HepG2 (cell line): ENCODE results near the gene SIRT1. TPM values are rescaled to one million over a fixed set of nuclear protein-coding genes. Genes with fewer than 3 reads are reported as not detected.

Experiments
- ATAD3A ChIP-seq: sonication (generic); formaldehyde crosslinking; IDR thresholded peaks from 2 replicates; pipeline ENCODE4 v1.4.0; 2020; ENCODE audit warnings: missing genetic modification reagents
- ATF4 ChIP-seq, 2 experiments: fragments of 450-650 bp in 1 of 2; sonication (generic) in 1 of 2; formaldehyde crosslinking; IDR thresholded peaks; 2 replicates each; pipeline versions ENCODE4 v1.5.0 to v1.8.0; 2020 to 2022; ENCODE audit warnings: mild to moderate bottlenecking in 1 of 2, missing genetic modification reagents in 1 of 2
- CEBPG ChIP-seq: IDR thresholded peaks from 2 replicates; pipeline ENCODE4 v1.6.1; 2016
- FOSL1 ChIP-seq: sonication (generic); formaldehyde crosslinking; IDR thresholded peaks from 2 replicates; pipeline ENCODE4 v1.9.0; 2021; ENCODE audit warnings: missing genetic modification reagents, borderline replicate concordance
- FOSL2 ChIP-seq: sonication (generic); formaldehyde crosslinking; IDR thresholded peaks from 2 replicates; pipeline ENCODE4 v1.4.0; 2020; ENCODE audit warnings: missing genetic modification reagents
- FOXJ3 ChIP-seq: sonication (generic); formaldehyde crosslinking; IDR thresholded peaks from 2 replicates; pipeline ENCODE4 v1.4.0; 2020; ENCODE audit warnings: missing genetic modification reagents, mild to moderate bottlenecking, borderline replicate concordance
- FUBP1 ChIP-seq: sonication (generic); formaldehyde crosslinking; IDR thresholded peaks from 2 replicates; pipeline ENCODE4 v1.5.1; 2020; ENCODE audit warnings: missing genetic modification reagents, mild to moderate bottlenecking, borderline replicate concordance
- KLF11 ChIP-seq: IDR thresholded peaks from 2 replicates; pipeline ENCODE4 v1.6.1; 2016; ENCODE audit warnings: missing compliant biosample characterization
- NR2F2 ChIP-seq: IDR thresholded peaks from 2 replicates; pipeline ENCODE4 v1.6.1; 2012; ENCODE audit warnings: low read depth, inconsistent platforms, borderline replicate concordance
- PAXIP1 ChIP-seq: sonication (generic); formaldehyde crosslinking; conservative IDR thresholded peaks from 2 replicates; pipeline ENCODE4 v1.4.0; 2020; ENCODE audit warnings: mild to moderate bottlenecking, missing genetic modification reagents, moderate library complexity
- PBX3 ChIP-seq: sonication (generic); formaldehyde crosslinking; IDR thresholded peaks from 2 replicates; pipeline ENCODE4 v1.8.1; 2023; ENCODE audit warnings: missing genetic modification reagents, inconsistent platforms, borderline replicate concordance
- RFX3 ChIP-seq: IDR thresholded peaks from 2 replicates; pipeline ENCODE4 v1.6.1; 2016; ENCODE audit warnings: missing biosample characterization, missing genetic modification reagents
- RORA ChIP-seq: sonication (generic); formaldehyde crosslinking; IDR thresholded peaks from 2 replicates; pipeline ENCODE4 v1.5.0; 2020; ENCODE audit warnings: mild to moderate bottlenecking, missing genetic modification reagents, moderate library complexity
- TBX2 ChIP-seq: sonication (generic); formaldehyde crosslinking; IDR thresholded peaks from 2 replicates; pipeline ENCODE4 v1.5.0; 2020; ENCODE audit warnings: missing genetic modification reagents, mild to moderate bottlenecking, borderline replicate concordance
- UBTF ChIP-seq: sonication (generic); formaldehyde crosslinking; IDR thresholded peaks from 2 replicates; pipeline ENCODE4 v1.4.0; 2020; ENCODE audit warnings: mild to moderate bottlenecking, missing genetic modification reagents
- ZBTB39 ChIP-seq: sonication (generic); formaldehyde crosslinking; IDR thresholded peaks from 2 replicates; pipeline ENCODE4 v1.5.0; 2020; ENCODE audit warnings: missing genetic modification reagents
- ZFAT ChIP-seq: sonication (generic); formaldehyde crosslinking; conservative IDR thresholded peaks from 2 replicates; pipeline ENCODE4 v1.8.1; 2023; ENCODE audit warnings: missing genetic modification reagents, inconsistent platforms
- polyA plus RNA-seq, 8 experiments: library from polyadenylated mRNA; depleted of rRNA in 3 of 8; stranded (reverse) in 7 of 8; unstranded in 1 of 8; fragments of >200 nt; fragmentation: Illumina TruSeq in 4 of 8; extraction: Trizol in 4 of 8; gene quantifications; 2 replicates each; pipeline versions ENCODE4 v1.2.1 to v1.2.3, GENCODE V29; 2011 to 2016; ENCODE audit warnings: low read depth in 4 of 8, missing spikeins in 1 of 8, mixed read lengths in 1 of 8; ENCODE audit not compliant: insufficient read depth in 1 of 8
- total RNA-seq, 5 experiments: library from RNA; depleted of rRNA; stranded (reverse); fragments of >200 nt; fragmentation: Illumina TruSeq; extraction: Trizol; gene quantifications; 2 replicates each; pipeline ENCODE4 v1.2.3, GENCODE V29; 2016; ENCODE audit warnings: low read depth in 1 of 5

Gene SIRT1
- total and polyA plus RNA-seq, 2 of the 13 experiments (the other 11 are each of a cell fraction or from before 2014, with no cell fraction given): 9.4 to 10.2 TPM

GRCh38 chr10:67849331-67850011 lies 35.0 kb upstream of the SIRT1 start (continued):
- TF ChIP-seq ZBTB39 (CRISPR knock-in tag): peak; percentile 93
- no peak for TF ChIP-seq FOSL1 (CRISPR knock-in tag)
- no peak for TF ChIP-seq ZFAT (CRISPR knock-in tag)
- no peak for TF ChIP-seq RORA (CRISPR knock-in tag)
- TF ChIP-seq PAXIP1 (CRISPR knock-in tag): peak; percentile 34
- TF ChIP-seq CEBPG (CRISPR knock-in tag): no peak
- TF ChIP-seq PBX3: no peak
- no peak for TF ChIP-seq ATAD3A (CRISPR knock-in tag)
- no peak for TF ChIP-seq UBTF (CRISPR knock-in tag)
- peak; percentile 51; the same call in 1 of the 2 replicates for TF ChIP-seq FOSL2 (CRISPR knock-in tag)
- TF ChIP-seq TBX2 (CRISPR knock-in tag): peak; percentile 50; the same call in 1 of the 2 replicates
- no peak for TF ChIP-seq RFX3 (CRISPR knock-in tag)
- TF ChIP-seq FUBP1 (CRISPR knock-in tag): no peak
- no peak for TF ChIP-seq ATF4 (CRISPR knock-in tag; IDR thresholded peaks at IDR 0.05)
- TF ChIP-seq FOXJ3 (CRISPR knock-in tag): no peak; the same call in 1 of the 2 replicates
- TF ChIP-seq NR2F2: 0 out of 2 replicates have a peak, but pooled peaks have one; percentile 30
- TF ChIP-seq KLF11: 0 out of 2 replicates have a peak, but pooled peaks have one; percentile 46
